Keratinocyte (primary cell): ENCODE measurements around the gene ATP11B. TPM values are rescaled to one million over a fixed set of nuclear protein-coding genes. Genes with fewer than 3 reads are reported as not detected.

Experiments
- DNase-seq: peaks from one replicate; pipeline ENCODE4 v3.0.0-alpha.2; 2011; ENCODE audit warnings: low read depth, missing footprints, low spot score
- FAIRE-seq: peaks from 2 replicates; lab custom pipeline; 2011; peaks lifted over from hg19 to GRCh38; lab: Jason Lieb, UNC
- H2AFZ ChIP-seq: 2 replicates; pipeline ENCODE4 v1.6.0; 2012; ENCODE audit warnings: low read length, control low read depth, inconsistent platforms; ENCODE audit not compliant: control insufficient read depth
- H3K27ac ChIP-seq: 2 replicates; pipeline ENCODE4 v1.5.1; 2011; ENCODE audit warnings: low read length; ENCODE audit not compliant: control insufficient read depth, insufficient read depth
- H3K27me3 ChIP-seq: 3 replicates; pipeline ENCODE4 v1.6.0; 2011; ENCODE audit warnings: low read length; ENCODE audit not compliant: control insufficient read depth, insufficient read depth; ENCODE audit errors: extremely low read depth
- H3K36me3 ChIP-seq, 2 experiments: 2 replicates in 1 of 2; 3 replicates in 1 of 2; pipeline ENCODE4 v1.5.1; 2011; ENCODE audit warnings: low read length in 2 of 2, mild to moderate bottlenecking in 1 of 2; ENCODE audit not compliant: control insufficient read depth in 2 of 2, insufficient read depth in 2 of 2; ENCODE audit errors: extremely low read depth in 1 of 2
- H3K4me1 ChIP-seq: 3 replicates; pipeline ENCODE4 v1.5.1; 2011; ENCODE audit warnings: low read length; ENCODE audit not compliant: control insufficient read depth, insufficient read depth; ENCODE audit errors: extremely low read depth
- H3K4me2 ChIP-seq: 3 replicates; pipeline ENCODE4 v1.6.0; 2011; ENCODE audit warnings: low read depth, low read length; ENCODE audit not compliant: control insufficient read depth, insufficient read depth; ENCODE audit errors: extremely low read depth
- H3K4me3 ChIP-seq, 3 experiments: fragments of 200-600 bp in 1 of 3; sonication (generic) in 1 of 3; 2 replicates in 2 of 3; 3 replicates in 1 of 3; pipeline ENCODE4 v1.5.1; 2011 to 2016; ENCODE audit warnings: low read length in 3 of 3, mild to moderate bottlenecking in 3 of 3, control low read depth in 2 of 3, inconsistent platforms in 1 of 3, low read depth in 1 of 3, mixed read lengths in 1 of 3, mixed run types in 1 of 3, moderate library complexity in 1 of 3; ENCODE audit not compliant: control insufficient read depth in 2 of 3, insufficient read depth in 2 of 3; ENCODE audit errors: extremely low read depth in 1 of 3
- H3K79me2 ChIP-seq: 2 replicates; pipeline ENCODE4 v1.6.0; 2012; ENCODE audit warnings: low read length; ENCODE audit not compliant: control insufficient read depth, insufficient read depth
- H3K9ac ChIP-seq: 3 replicates; pipeline ENCODE4 v1.6.0; 2011; ENCODE audit warnings: low read length; ENCODE audit not compliant: control insufficient read depth, insufficient read depth; ENCODE audit errors: extremely low read depth
- H3K9me1 ChIP-seq: 3 replicates; pipeline ENCODE4 v1.6.0; 2011; ENCODE audit warnings: low read length; ENCODE audit not compliant: control insufficient read depth, insufficient read depth; ENCODE audit errors: extremely low read depth
- H3K9me3 ChIP-seq: 2 replicates; pipeline ENCODE4 v1.5.1; 2012; ENCODE audit warnings: low read depth, low read length; ENCODE audit not compliant: control insufficient read depth
- H4K20me1 ChIP-seq: 3 replicates; pipeline ENCODE4 v1.6.0; 2011; ENCODE audit warnings: low read length; ENCODE audit not compliant: control insufficient read depth, insufficient read depth; ENCODE audit errors: extremely low read depth
- CTCF ChIP-seq, 3 experiments: IDR thresholded peaks in 1 of 3; conservative IDR thresholded peaks in 1 of 3; optimal IDR thresholded peaks in 1 of 3; 2 replicates in 2 of 3; 3 replicates in 1 of 3; pipeline versions ENCODE3 to v1.5.1; 2011; ENCODE audit warnings: low read length in 3 of 3, mild to moderate bottlenecking in 3 of 3, moderate library complexity in 2 of 3, control low read depth in 1 of 3, inconsistent platforms in 1 of 3; ENCODE audit not compliant: insufficient read depth in 2 of 3; ENCODE audit errors: extremely low read depth in 1 of 3
- EZH2 ChIP-seq: IDR thresholded peaks from one replicate; pipeline ENCODE4 v1.6.1; 2012; ENCODE audit warnings: inconsistent platforms, mild to moderate bottlenecking, low read length, moderate library complexity
- dilution Hi-C: fragments of 300-500 bp; cut with MboI; formaldehyde crosslinking; loops from one replicate; pipeline ENCODE4 v1.7.0; 2020; ENCODE audit warnings: low sequenced_read_pairs; ENCODE audit not compliant: extremely low pct_ligation_motif_present
- polyA plus RNA-seq, 5 experiments: library from polyadenylated mRNA; depleted of rRNA in 3 of 5; stranded (reverse) in 3 of 5; stranded (forward) in 1 of 5; unstranded in 1 of 5; fragments of >200 nt; gene quantifications; 1 replicate in 1 of 5; 2 replicates in 3 of 5; 3 replicates in 1 of 5; pipeline versions ENCODE4 v1.2.1 to v1.2.3, GENCODE V29; 2011 to 2012; ENCODE audit warnings: missing spikeins in 2 of 5, low read depth in 1 of 5, low replicate concordance in 1 of 5

The ATP11B gene
- polyA plus RNA-seq, 1 donor (not counting 4 experiments of a cell fraction or from before 2014, with no cell fraction given), result 28.9 TPM

DNA sequence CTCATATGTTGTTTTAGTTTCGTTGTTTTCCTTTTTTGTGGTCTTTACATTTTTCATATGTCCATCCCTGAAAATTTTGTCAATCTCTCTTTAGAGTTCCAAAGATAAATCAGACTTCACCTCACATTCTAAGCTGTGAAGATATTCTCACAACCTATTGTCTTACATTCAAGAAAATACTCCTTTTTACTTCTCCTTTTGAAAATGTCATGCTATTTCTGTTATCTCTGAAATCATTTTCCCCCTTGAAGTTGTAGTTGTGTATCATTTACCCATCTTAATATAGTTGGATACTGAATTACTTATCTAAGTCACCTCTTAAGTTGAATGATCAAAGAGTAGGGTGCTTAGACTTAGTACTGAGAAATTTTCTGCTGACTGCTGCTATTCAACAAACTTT, 112.7 kb downstream of the ATP11B start:
- Histone ChIP-seq H3K27me3 (no peaks in the 10 kb centered on the region), H3K4me1 (peaks cover 7% of the 10 kb centered on the region), H3K4me3 (no peak overlapping the region), H3K27ac (no peak overlapping the region), H4K20me1 (no peaks in the 10 kb centered on the region), H3K4me2 (no peak overlapping the region), H3K36me3 (peaks cover 5 to 9% of the 10 kb centered on the region in 2 experiments), H3K9ac (no peak overlapping the region), H3K9me1 (no peaks in the 10 kb centered on the region), H3K79me2 (no peaks in the 10 kb centered on the region), H2AFZ (no peak overlapping the region), H3K9me3 (no peaks in the 10 kb centered on the region)
- dilution Hi-C loops, result no loop called here
- TF ChIP-seq EZH2 (no peak), CTCF (optimal IDR thresholded peaks at IDR 0.05 in 1 of 3, IDR thresholded peaks at IDR 0.05 in 1 of 3, conservative IDR thresholded peaks at IDR 0.05 in 1 of 3; ENCODE audit: extremely low read depth in 1 of 3, insufficient read depth in 2 of 3, low read length in 3 of 3) (no peak)
- FAIRE-seq (no peak), DNase-seq (no peak)

- Histone ChIP-seq H4K20me1 (no peaks in the 10 kb centered on the region), H3K27ac (no peak overlapping the region), H3K27me3 (no peaks in the 10 kb centered on the region), H3K4me2 (no peak overlapping the region), H3K79me2 (no peaks in the 10 kb centered on the region), H3K4me1 (peaks cover 16% of the 10 kb centered on the region), H3K9me3 (no peaks in the 10 kb centered on the region), H3K36me3 (peaks cover 5 to 8% of the 10 kb centered on the region in 2 experiments), H3K9ac (no peak overlapping the region), H3K4me3 (no peak overlapping the region), H3K9me1 (no peaks in the 10 kb centered on the region), H2AFZ (no peak overlapping the region)
- no peak for FAIRE-seq
- dilution Hi-C loops, result no loop called here
- TF ChIP-seq CTCF (optimal IDR thresholded peaks at IDR 0.05 in 1 of 3, IDR thresholded peaks at IDR 0.05 in 1 of 3, conservative IDR thresholded peaks at IDR 0.05 in 1 of 3; ENCODE audit: extremely low read depth in 1 of 3, insufficient read depth in 2 of 3, low read length in 3 of 3) (no peak), EZH2 (no peak)
- DNase-seq, result no peak
These were observed 115.2 kb downstream of the ATP11B start for GRCh38 chr3:182908471-182908870.
